ENCODE measurements around the gene PHYKPL.

Gene PHYKPL

GRCh38 chr5:178170455-178170854 lies 62.1 kb downstream of the PHYKPL start:
- in situ Hi-C loops (cut with MboI; ENCODE audit: low pct_unique_long_range_greater_than_20kb, low sequenced_read_pairs, unreplicated experiment) = no loop called here
- no peak for DNase-seq (ENCODE audit: low spot score)
- TF ChIP-seq CTCF (IDR thresholded peaks at IDR 0.05; ENCODE audit: extremely low read depth, insufficient read depth, missing control alignments) = no peak

- in situ Hi-C loops (cut with MboI; ENCODE audit: low pct_unique_long_range_greater_than_20kb, low sequenced_read_pairs, unreplicated experiment) = no loop called here
- no peak for DNase-seq (ENCODE audit: low spot score)
- no peak for TF ChIP-seq CTCF (IDR thresholded peaks at IDR 0.05; ENCODE audit: extremely low read depth, insufficient read depth, missing control alignments)
Measured at GRCh38 chr5:178165581-178165980, 67.0 kb downstream of the PHYKPL start.

GRCh38 chr5:178163772-178164735 lies 68.5 kb downstream of the PHYKPL start:
- TF ChIP-seq CTCF (IDR thresholded peaks at IDR 0.05; ENCODE audit: extremely low read depth, insufficient read depth, missing control alignments) = peak; percentile 98
- in situ Hi-C loops (cut with MboI; ENCODE audit: low pct_unique_long_range_greater_than_20kb, low sequenced_read_pairs, unreplicated experiment) = no loop called here
- DNase-seq (ENCODE audit: low spot score) = peak; percentile 94

DNA sequence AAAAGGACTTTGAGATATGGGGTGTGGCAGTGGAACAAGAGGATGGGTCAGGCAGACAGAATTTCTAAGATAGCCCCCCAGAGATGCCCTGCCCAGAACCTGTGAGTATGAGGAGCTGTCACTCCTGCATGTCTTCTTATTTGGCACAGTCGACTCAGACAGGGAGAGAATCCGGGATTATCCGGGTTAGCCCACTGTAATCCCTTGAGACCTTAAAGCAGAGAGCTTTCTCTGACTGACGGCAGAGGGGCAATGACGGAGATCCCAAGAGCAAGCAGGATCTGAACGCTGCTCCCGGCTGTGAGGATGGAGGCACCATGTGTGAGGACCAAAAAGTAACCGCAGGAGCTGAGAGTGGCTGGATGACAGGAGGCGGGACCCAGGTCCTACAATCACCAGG lies 70.1 kb downstream of the PHYKPL start:
- no peak for DNase-seq (ENCODE audit: low spot score)
- in situ Hi-C loops (cut with MboI; ENCODE audit: low pct_unique_long_range_greater_than_20kb, low sequenced_read_pairs, unreplicated experiment) = no loop called here
- TF ChIP-seq CTCF (IDR thresholded peaks at IDR 0.05; ENCODE audit: extremely low read depth, insufficient read depth, missing control alignments) = no peak

- DNase-seq (ENCODE audit: low spot score) = no peak
- TF ChIP-seq CTCF (IDR thresholded peaks at IDR 0.05; ENCODE audit: extremely low read depth, insufficient read depth, missing control alignments) = no peak
- in situ Hi-C loops (cut with MboI; ENCODE audit: low pct_unique_long_range_greater_than_20kb, low sequenced_read_pairs, unreplicated experiment) = no loop called here
Measured at GRCh38 chr5:178160176-178160575, 72.4 kb downstream of the PHYKPL start.
